H9 (cell line): ENCODE measurements around the gene BIK. TPM values are rescaled to one million over a fixed set of nuclear protein-coding genes. Genes with fewer than 3 reads are reported as not detected.

Experiments
- DNase-seq: peaks from one replicate; pipeline ENCODE4 v3.0.0-alpha.2; 2017
- H2AFZ ChIP-seq: one replicate; pipeline ENCODE4 v1.6.1; 2013; ENCODE audit warnings: mild to moderate bottlenecking, low read length, control low read depth, moderate library complexity
- H2AK5ac ChIP-seq: 2 replicates; pipeline ENCODE4 v1.6.1; 2013; ENCODE audit warnings: low read length, control low read depth, mixed read lengths; ENCODE audit not compliant: insufficient read length
- H2BK120ac ChIP-seq: one replicate; pipeline ENCODE4 v1.6.1; 2013; ENCODE audit warnings: low read depth, mild to moderate bottlenecking, low read length, control low read depth, inconsistent platforms; ENCODE audit not compliant: poor library complexity, severe bottlenecking
- H2BK12ac ChIP-seq: 2 replicates; pipeline ENCODE4 v1.6.1; 2013; ENCODE audit warnings: low read length, control low read depth, mixed read lengths, low read depth; ENCODE audit not compliant: insufficient read length
- H2BK15ac ChIP-seq: 2 replicates; pipeline ENCODE4 v1.6.1; 2013; ENCODE audit warnings: low read depth, low read length, control low read depth
- H2BK20ac ChIP-seq: one replicate; pipeline ENCODE4 v1.6.1; 2013; ENCODE audit warnings: low read depth, mild to moderate bottlenecking, low read length, control low read depth, inconsistent platforms; ENCODE audit not compliant: poor library complexity, severe bottlenecking
- H2BK5ac ChIP-seq: 2 replicates; pipeline ENCODE4 v1.6.1; 2013; ENCODE audit warnings: low read length, control low read depth, mixed read lengths; ENCODE audit not compliant: insufficient read length
- H3K14ac ChIP-seq: 2 replicates; pipeline ENCODE4 v1.6.1; 2013; ENCODE audit warnings: low read length, control low read depth; ENCODE audit not compliant: insufficient read depth
- H3K18ac ChIP-seq: 2 replicates; pipeline ENCODE4 v1.6.1; 2013; ENCODE audit warnings: low read depth, mild to moderate bottlenecking, mixed read lengths, low read length, control low read depth; ENCODE audit not compliant: insufficient read length
- H3K23ac ChIP-seq: 2 replicates; pipeline ENCODE4 v1.6.1; 2013; ENCODE audit warnings: low read length, control low read depth, mixed read lengths, low read depth; ENCODE audit not compliant: insufficient read length
- H3K23me2 ChIP-seq: 2 replicates; pipeline ENCODE4 v1.6.1; 2013; ENCODE audit warnings: low read depth, mild to moderate bottlenecking, mixed read lengths, low read length, control low read depth; ENCODE audit not compliant: insufficient read length, poor library complexity, severe bottlenecking
- H3K27ac ChIP-seq: 2 replicates; pipeline ENCODE4 v1.5.1; 2013; ENCODE audit warnings: low read length, control low read depth, mixed read lengths, low read depth; ENCODE audit not compliant: insufficient read length
- H3K27me3 ChIP-seq: 2 replicates; pipeline ENCODE4 v1.6.1; 2013; ENCODE audit warnings: low read length, control low read depth, inconsistent platforms; ENCODE audit not compliant: insufficient read depth
- H3K4ac ChIP-seq: 2 replicates; pipeline ENCODE4 v1.6.1; 2013; ENCODE audit warnings: low read depth, mild to moderate bottlenecking, control low read depth, inconsistent platforms, low read length, moderate library complexity
- H3K4me1 ChIP-seq: 2 replicates; pipeline ENCODE4 v1.6.1; 2013; ENCODE audit warnings: low read length, control low read depth, inconsistent platforms; ENCODE audit not compliant: insufficient read depth
- H3K4me2 ChIP-seq: 2 replicates; pipeline ENCODE4 v1.6.1; 2013; ENCODE audit warnings: low read length, control low read depth, mixed read lengths; ENCODE audit not compliant: insufficient read length, insufficient read depth
- H3K56ac ChIP-seq: 2 replicates; pipeline ENCODE4 v1.6.1; 2013; ENCODE audit warnings: low read depth, mild to moderate bottlenecking, mixed read lengths, low read length, control low read depth; ENCODE audit not compliant: insufficient read length
- H3K79me1 ChIP-seq: 2 replicates; pipeline ENCODE4 v1.6.1; 2013; ENCODE audit warnings: low read depth, mild to moderate bottlenecking, moderate library complexity, low read length, control low read depth, inconsistent platforms; ENCODE audit not compliant: insufficient read depth, poor library complexity, severe bottlenecking
- H3K79me2 ChIP-seq: 2 replicates; pipeline ENCODE4 v1.6.1; 2013; ENCODE audit warnings: low read length, control low read depth, inconsistent platforms; ENCODE audit not compliant: insufficient read depth
- H3K9ac ChIP-seq: 2 replicates; pipeline ENCODE4 v1.6.1; 2013; ENCODE audit warnings: low read length, control low read depth, mixed read lengths; ENCODE audit not compliant: insufficient read length; ENCODE audit errors: extremely low read depth
- H3K9me3 ChIP-seq: one replicate; pipeline ENCODE4 v1.6.1; 2013; ENCODE audit warnings: low read depth, low read length, inconsistent platforms; ENCODE audit not compliant: control insufficient read depth
- H3T11ph ChIP-seq: one replicate; pipeline ENCODE4 v1.6.1; 2013; ENCODE audit warnings: mild to moderate bottlenecking, low read length, control low read depth, inconsistent platforms
- H4K20me1 ChIP-seq: one replicate; pipeline ENCODE4 v1.6.1; 2013; ENCODE audit not compliant: control insufficient read depth, insufficient read length, insufficient read depth
- H4K5ac ChIP-seq: 2 replicates; pipeline ENCODE4 v1.6.1; 2013; ENCODE audit warnings: low read depth, mild to moderate bottlenecking, mixed read lengths, low read length, control low read depth; ENCODE audit not compliant: insufficient read length
- H4K8ac ChIP-seq: replicated peaks from 2 replicates; pipeline ENCODE4 v1.6.1; 2013; ENCODE audit warnings: low read length, control low read depth, mixed read lengths, low read depth; ENCODE audit not compliant: insufficient read length
- H4K91ac ChIP-seq: 2 replicates; pipeline ENCODE4 v1.6.1; 2013; ENCODE audit warnings: low read depth, mild to moderate bottlenecking, moderate library complexity, mixed read lengths, low read length, control low read depth; ENCODE audit not compliant: insufficient read length
- H3K27ac Mint-ChIP-seq, 3 experiments: 2 replicates in 2 of 3; 3 replicates in 1 of 3; pipeline ENCODE4 v1.8.0; 2020 to 2021; ENCODE audit warnings: mixed read lengths in 3 of 3, mild to moderate bottlenecking in 1 of 3, moderate library complexity in 1 of 3
- H3K27me3 Mint-ChIP-seq: 2 replicates; pipeline ENCODE4 v1.8.0; 2021; ENCODE audit warnings: low read depth, mild to moderate bottlenecking, moderate library complexity, mixed read lengths
- H3K36me3 Mint-ChIP-seq, 3 experiments: 2 replicates in 2 of 3; 3 replicates in 1 of 3; pipeline ENCODE4 v1.8.0; 2020 to 2021; ENCODE audit warnings: low read depth in 3 of 3, mixed read lengths in 3 of 3; ENCODE audit not compliant: insufficient read depth in 1 of 3
- H3K4me1 Mint-ChIP-seq, 2 experiments: 2 replicates each; pipeline ENCODE4 v1.8.0; 2020; ENCODE audit warnings: mixed read lengths in 2 of 2
- H3K4me3 Mint-ChIP-seq, 2 experiments: 2 replicates in 1 of 2; 3 replicates in 1 of 2; pipeline ENCODE4 v1.8.0; 2020 to 2021; ENCODE audit warnings: mild to moderate bottlenecking in 2 of 2, mixed read lengths in 2 of 2, moderate library complexity in 1 of 2
- H3K9me3 Mint-ChIP-seq, 2 experiments: 2 replicates in 1 of 2; 3 replicates in 1 of 2; pipeline ENCODE4 v1.8.0; 2020; ENCODE audit warnings: mild to moderate bottlenecking in 2 of 2, mixed read lengths in 2 of 2, moderate library complexity in 1 of 2
- CTCF ChIP-seq: fragments of 200-600 bp; sonication (generic); conservative IDR thresholded peaks from 3 replicates; pipeline ENCODE4 v1.8.0; 2021; ENCODE audit warnings: antibody characterized with exemption, mild to moderate bottlenecking
- WGBS: extraction: QIAGEN DNeasy Blood & Tissue Kit; methylation state at CpG from one replicate; pipeline ENCODE4 v1.1.7; 2013; ENCODE audit warnings: missing lambda C conversion rate, low lambda C conversion rate, mixed read lengths; ENCODE audit not compliant: insufficient read length; ENCODE audit errors: extremely low coverage; 5-methylcytosine and 5-hydroxymethylcytosine counted together
- total RNA-seq: library from RNA; stranded (reverse); gene quantifications from 2 replicates; pipeline ENCODE4 v1.2.1, GENCODE V29; 2021

BIK gene
- total RNA-seq, 1 experiment from 2014 or later = 8.3 TPM

- no peak overlapping the region for H2BK5ac ChIP-seq
- H2BK20ac ChIP-seq = no peak overlapping the region
- no peaks in the 10 kb centered on the region for H3K36me3 Mint-ChIP-seq
- H4K20me1 ChIP-seq = no peaks in the 10 kb centered on the region
- no peak overlapping the region for H3T11ph ChIP-seq
- H3K4me1 ChIP-seq = no peaks in the 10 kb centered on the region; the same call in 1 of the 2 replicates
- no peak overlapping the region for H2BK120ac ChIP-seq
- no peak overlapping the region for H3K18ac ChIP-seq
- H4K8ac ChIP-seq = no peak overlapping the region
- no peak overlapping the region for H3K4ac ChIP-seq
- H3K9ac ChIP-seq = no peak overlapping the region
- peaks cover 21% of the 10 kb centered on the region for H3K27me3 Mint-ChIP-seq
- no peak overlapping the region for H3K27ac Mint-ChIP-seq
- H3K4me3 Mint-ChIP-seq = no peak overlapping the region
- H3K27ac ChIP-seq = no peak overlapping the region
- DNase-seq = no peak
- H3K79me2 ChIP-seq = no peaks in the 10 kb centered on the region
- H2BK15ac ChIP-seq = no peak overlapping the region
- no peak overlapping the region for H4K5ac ChIP-seq
- H3K9me3 ChIP-seq = no peaks in the 10 kb centered on the region
- H3K4me1 Mint-ChIP-seq = peaks cover 3 to 29% of the 10 kb centered on the region in 2 experiments
- no peaks in the 10 kb centered on the region for H3K79me1 ChIP-seq
- WGBS = no CpG with 5 or more reads among the region's 27 CpGs
- no peak overlapping the region for H4K91ac ChIP-seq
- H3K9me3 Mint-ChIP-seq = no peaks in the 10 kb centered on the region
- H2AFZ ChIP-seq = no peak overlapping the region
- no peak overlapping the region for H3K56ac ChIP-seq
- no peak overlapping the region for H2BK12ac ChIP-seq
- no peak overlapping the region for H3K14ac ChIP-seq
- no peak overlapping the region for H3K23ac ChIP-seq
- H2AK5ac ChIP-seq = no peak overlapping the region
- no peaks in the 10 kb centered on the region for H3K23me2 ChIP-seq
- no peak for TF ChIP-seq CTCF
- no peak overlapping the region for H3K4me2 ChIP-seq
- no peaks in the 10 kb centered on the region; the same call in 1 of the 2 replicates for H3K27me3 ChIP-seq
These were observed 44.5 kb downstream of the BIK start for GRCh38 chr22:43154887-43155536.
